Thyroid gland (tissue), 4 donors: Measurements from ENCODE around the gene IQGAP2.

Experiments
- POLR2A ChIP-seq, 2 donors: fragments of 450-650 bp; IDR thresholded peaks; one replicate each; pipeline ENCODE4 v1.6.1; 2017; ENCODE audit warnings: antibody characterized with exemption in 2 of 2, mild to moderate bottlenecking in 2 of 2, moderate library complexity in 1 of 2
- TF ChIP-seq, protein P1 (sequence below), 6 experiments: fragments of 200-600 bp in 3 of 6; fragments of 450-650 bp in 3 of 6; sonication (generic) in 3 of 6; IDR thresholded peaks; one replicate each; pipeline ENCODE4 v1.5.1; 2016 to 2019; ENCODE audit warnings: antibody characterized with exemption in 6 of 6, mild to moderate bottlenecking in 2 of 6, inconsistent platforms in 1 of 6, moderate library complexity in 1 of 6

DNA sequence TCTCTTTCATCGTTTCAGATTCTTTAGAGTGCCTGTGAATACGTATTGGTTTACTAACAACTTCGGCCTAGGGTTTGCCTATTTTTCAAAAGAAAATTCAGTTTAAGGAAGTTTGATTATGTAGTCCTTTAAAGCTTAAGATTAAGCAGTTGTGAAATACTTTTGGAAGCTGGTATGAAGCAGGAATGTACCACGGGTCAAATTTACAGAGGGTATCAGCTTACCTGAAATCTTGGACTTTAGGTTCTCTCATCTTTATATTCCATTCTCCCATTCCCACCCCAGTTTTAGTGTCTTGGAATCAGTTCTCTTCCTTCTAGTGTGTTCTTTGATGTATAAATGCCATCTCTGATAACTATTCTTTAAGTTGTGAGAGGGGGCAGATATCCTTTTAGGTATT lies 53.2 kb downstream of the IQGAP2 start:
- TF ChIP-seq, protein P1, sequence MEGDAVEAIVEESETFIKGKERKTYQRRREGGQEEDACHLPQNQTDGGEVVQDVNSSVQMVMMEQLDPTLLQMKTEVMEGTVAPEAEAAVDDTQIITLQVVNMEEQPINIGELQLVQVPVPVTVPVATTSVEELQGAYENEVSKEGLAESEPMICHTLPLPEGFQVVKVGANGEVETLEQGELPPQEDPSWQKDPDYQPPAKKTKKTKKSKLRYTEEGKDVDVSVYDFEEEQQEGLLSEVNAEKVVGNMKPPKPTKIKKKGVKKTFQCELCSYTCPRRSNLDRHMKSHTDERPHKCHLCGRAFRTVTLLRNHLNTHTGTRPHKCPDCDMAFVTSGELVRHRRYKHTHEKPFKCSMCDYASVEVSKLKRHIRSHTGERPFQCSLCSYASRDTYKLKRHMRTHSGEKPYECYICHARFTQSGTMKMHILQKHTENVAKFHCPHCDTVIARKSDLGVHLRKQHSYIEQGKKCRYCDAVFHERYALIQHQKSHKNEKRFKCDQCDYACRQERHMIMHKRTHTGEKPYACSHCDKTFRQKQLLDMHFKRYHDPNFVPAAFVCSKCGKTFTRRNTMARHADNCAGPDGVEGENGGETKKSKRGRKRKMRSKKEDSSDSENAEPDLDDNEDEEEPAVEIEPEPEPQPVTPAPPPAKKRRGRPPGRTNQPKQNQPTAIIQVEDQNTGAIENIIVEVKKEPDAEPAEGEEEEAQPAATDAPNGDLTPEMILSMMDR (IDR thresholded peaks at IDR 0.05) = no peak
- TF ChIP-seq POLR2A (IDR thresholded peaks at IDR 0.05) = no peak
